Fibroblast of lung (primary cell): ENCODE measurements around the gene SERPINB1.

Experiments used
- CTCF ChIP-seq, 2 donors: IDR thresholded peaks in 1 of 2; conservative IDR thresholded peaks in 1 of 2; 1 replicate in 1 of 2; 2 replicates in 1 of 2; pipeline ENCODE4 v1.5.1; 2011 to 2012; ENCODE audit warnings: low read length in 2 of 2, control low read depth in 1 of 2, inconsistent platforms in 1 of 2, low read depth in 1 of 2, mild to moderate bottlenecking in 1 of 2
- EZH2 ChIP-seq: IDR thresholded peaks from 2 replicates; pipeline ENCODE4 v1.5.1; 2012; ENCODE audit warnings: low read length, control low read depth, mild to moderate bottlenecking; ENCODE audit errors: missing control alignments

- no peak for TF ChIP-seq CTCF (conservative IDR thresholded peaks at IDR 0.05 in 1 of 2, IDR thresholded peaks at IDR 0.05 in 1 of 2; ENCODE audit: low read depth in 1 of 2, low read length in 2 of 2)
- TF ChIP-seq EZH2 = no peak
Measured at GRCh38 chr6:2792330-2793110, 49.1 kb downstream of the SERPINB1 start.
